Measurements from ENCODE around the gene SFRP5. TPM values are rescaled to one million over a fixed set of nuclear protein-coding genes. Genes with fewer than 3 reads are reported as not detected.

SFRP5 gene
- total RNA-seq, 2 experiments from 2014 or later = not detected

DNA sequence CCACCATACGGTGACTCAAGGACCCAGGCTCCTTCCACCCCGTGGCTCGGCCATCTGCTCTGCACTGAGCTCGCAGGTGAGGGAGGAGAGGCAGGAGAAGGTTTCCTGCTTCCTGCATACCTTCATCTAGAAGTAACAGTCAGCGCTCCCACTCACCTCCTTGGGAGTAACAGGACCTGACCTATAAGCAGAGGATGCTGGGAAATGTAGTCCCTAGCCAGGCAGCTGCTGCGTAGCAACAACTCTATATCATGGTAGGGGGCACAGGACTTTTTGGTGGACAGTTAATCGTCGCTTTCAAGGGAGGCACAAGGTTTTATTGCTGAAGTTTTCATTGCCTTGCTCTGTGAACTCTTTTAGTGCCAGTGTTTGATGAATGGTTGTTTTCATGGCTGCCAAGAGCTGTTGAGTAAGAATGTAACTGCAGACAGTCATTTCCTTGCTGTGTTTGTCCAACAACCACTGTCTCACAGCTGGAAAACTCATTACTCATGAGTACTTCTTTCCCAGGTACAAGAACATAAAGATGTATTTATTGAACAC is 45.1 kb downstream of the SFRP5 start:
- Mint-ChIP-seq H3K27ac (no peak overlapping the region), H3K4me3 (no peak overlapping the region), H3K4me1 (ENCODE audit: low read depth) (peaks cover 6% of the 10 kb centered on the region), H3K9me3 (no peaks in the 10 kb centered on the region), H3K27me3 (peaks cover 10% of the 10 kb centered on the region), H3K36me3 (no peaks in the 10 kb centered on the region)
- intact Hi-C loops (cut with micrococcal nuclease) = no loop called here
- ChIA-PET CTCF (interaction anchor here (0.9 to 16.8 kb wide), 5 partner anchors 8 to 50 kb away, joined by 3 to 588 read pairs (median 3); partner anchors contain the start of genes MARVELD1 and ZFYVE27), POLR2A (interaction anchor here (0.9 kb wide), 1 partner anchor 10 kb away, joined by 3 read pairs; the partner anchor contains the start of gene ZFYVE27)
- no peak for DNase-seq

DNA sequence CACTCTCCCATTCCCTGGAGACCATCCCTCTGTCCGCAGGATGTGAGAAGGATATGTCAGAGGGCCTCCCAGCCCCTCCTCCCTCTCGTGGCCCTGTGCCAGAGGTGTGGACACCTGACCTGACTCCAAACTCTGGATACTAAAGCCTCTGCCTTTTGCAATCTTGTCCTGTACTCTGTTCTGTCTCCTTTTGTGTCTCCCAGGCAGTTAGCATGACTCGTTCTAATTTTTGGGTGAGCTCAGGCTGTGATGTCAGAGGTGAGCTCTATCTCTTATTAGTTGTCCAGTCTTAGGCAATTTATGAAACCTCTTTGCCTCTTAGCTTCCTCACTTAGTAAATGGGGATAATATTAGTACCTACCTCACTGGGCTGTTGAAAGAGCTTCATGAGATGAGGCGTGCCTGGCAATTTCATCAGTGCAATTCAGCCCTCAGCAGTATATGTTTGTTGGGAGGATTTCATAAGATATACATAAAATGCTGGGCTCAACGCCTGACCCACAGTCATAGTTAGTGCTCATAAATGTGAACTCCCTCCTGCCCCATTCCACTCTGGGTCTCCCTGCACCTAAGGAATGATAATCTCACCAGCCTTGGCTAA is 47.4 kb downstream of the SFRP5 start:
- Mint-ChIP-seq H3K27me3 (peaks cover 10% of the 10 kb centered on the region), H3K36me3 (no peaks in the 10 kb centered on the region), H3K9me3 (no peaks in the 10 kb centered on the region), H3K4me1 (ENCODE audit: low read depth) (peaks cover 6% of the 10 kb centered on the region), H3K27ac (no peak overlapping the region), H3K4me3 (no peak overlapping the region)
- POLR2A ChIA-PET = interaction anchor here (0.7 to 1.3 kb wide), 3 partner anchors 11 to 12 kb away, joined by 3 to 4 read pairs (median 3); partner anchors contain the start of genes MARVELD1 and ZFYVE27
- DNase-seq = no peak
- CTCF ChIA-PET = interaction anchor here (1.2 to 16.8 kb wide), 4 partner anchors 8 to 40 kb away, joined by 3 to 588 read pairs (median 8); partner anchors contain the start of gene MARVELD1
- intact Hi-C loops (cut with micrococcal nuclease) = no loop called here

DNA sequence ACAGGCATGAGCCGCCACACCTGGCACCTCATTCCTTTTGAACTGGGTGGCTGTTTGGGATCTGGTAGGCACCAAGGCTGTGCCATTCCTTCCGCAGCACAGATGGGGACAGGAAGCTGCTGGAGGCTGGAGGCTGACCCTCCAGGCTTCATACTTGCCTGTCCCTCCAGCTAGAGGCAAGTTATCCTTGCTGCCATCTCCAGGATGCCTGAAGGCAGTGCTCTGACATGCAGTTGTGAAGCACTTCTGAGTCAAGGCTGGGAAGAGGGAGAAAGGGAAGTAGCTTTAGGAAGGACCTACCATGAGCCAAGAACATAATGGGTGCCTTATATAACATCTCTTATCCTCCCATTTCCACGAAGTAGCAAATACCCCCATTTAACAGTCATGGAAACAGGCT is 48.8 kb downstream of the SFRP5 start:
- Mint-ChIP-seq H3K4me3 (no peak overlapping the region), H3K27ac (no peak overlapping the region), H3K9me3 (no peaks in the 10 kb centered on the region), H3K4me1 (ENCODE audit: low read depth) (peaks cover 6% of the 10 kb centered on the region), H3K27me3 (peaks cover 4% of the 10 kb centered on the region), H3K36me3 (no peaks in the 10 kb centered on the region)
- ChIA-PET POLR2A (interaction anchor here (0.9 kb wide), 1 partner anchor 10 kb away, joined by 3 read pairs; no protein-coding TSS in a partner anchor), CTCF (interaction anchor here (2.5 to 16.8 kb wide), 2 partner anchors 9 to 12 kb away, joined by 10 to 588 read pairs; partner anchors contain the start of gene MARVELD1)
- DNase-seq = no peak
- intact Hi-C loops (cut with micrococcal nuclease) = no loop called here

DNA sequence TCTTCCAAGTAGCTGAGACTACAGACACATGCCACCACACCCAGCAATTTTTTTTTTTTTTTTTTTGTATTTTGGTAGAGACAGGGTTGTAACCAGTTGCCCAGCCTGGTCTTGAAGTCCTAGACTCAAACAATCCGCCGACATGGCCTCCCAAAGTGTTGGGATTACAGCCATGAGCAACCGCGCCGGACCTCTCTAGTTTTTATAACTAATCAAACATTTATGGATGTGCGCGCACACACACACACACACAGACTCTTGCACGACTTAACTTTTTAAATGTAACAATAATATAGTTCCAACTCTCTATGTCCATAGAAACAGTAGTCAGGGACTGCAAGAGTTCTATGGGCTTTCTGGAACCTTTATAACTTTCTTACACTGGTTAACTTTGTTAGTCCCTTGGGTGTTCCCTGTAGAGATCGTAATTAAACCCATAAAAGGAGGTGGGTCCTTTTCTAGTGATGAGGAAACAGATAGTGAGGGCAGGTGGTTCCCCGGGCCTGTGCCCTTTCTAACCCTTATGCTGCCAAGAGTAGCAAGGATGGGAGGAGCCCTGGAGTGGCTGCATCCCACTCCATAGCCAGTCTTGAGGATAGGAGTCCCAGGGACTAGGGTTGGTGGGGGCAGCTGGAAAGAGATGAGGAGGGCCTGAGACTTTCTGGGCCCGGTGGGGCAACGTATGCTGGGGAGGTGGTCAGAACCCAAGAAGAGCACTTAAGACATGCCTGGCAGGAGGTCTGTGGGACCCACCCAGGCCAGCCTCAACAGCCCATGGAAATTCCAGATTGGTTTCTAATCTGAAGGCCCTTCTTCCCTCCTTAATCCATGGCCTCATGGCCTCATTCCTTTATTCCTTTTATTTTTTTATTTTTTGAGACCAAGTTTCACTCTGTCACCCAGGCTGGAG is 49.7 kb downstream of the SFRP5 start:
- CTCF ChIA-PET = interaction anchor here (2.5 to 16.8 kb wide), 2 partner anchors 10 to 11 kb away, joined by 10 to 588 read pairs; partner anchors contain the start of gene MARVELD1
- DNase-seq = no peak
- Mint-ChIP-seq H3K4me1 (ENCODE audit: low read depth) (peaks cover 6% of the 10 kb centered on the region), H3K27me3 (peaks cover 4% of the 10 kb centered on the region), H3K36me3 (no peaks in the 10 kb centered on the region), H3K9me3 (no peaks in the 10 kb centered on the region), H3K27ac (no peak overlapping the region), H3K4me3 (no peak overlapping the region)
- intact Hi-C loops (cut with micrococcal nuclease) = no loop called here
- POLR2A ChIA-PET = no interaction called here

DNA sequence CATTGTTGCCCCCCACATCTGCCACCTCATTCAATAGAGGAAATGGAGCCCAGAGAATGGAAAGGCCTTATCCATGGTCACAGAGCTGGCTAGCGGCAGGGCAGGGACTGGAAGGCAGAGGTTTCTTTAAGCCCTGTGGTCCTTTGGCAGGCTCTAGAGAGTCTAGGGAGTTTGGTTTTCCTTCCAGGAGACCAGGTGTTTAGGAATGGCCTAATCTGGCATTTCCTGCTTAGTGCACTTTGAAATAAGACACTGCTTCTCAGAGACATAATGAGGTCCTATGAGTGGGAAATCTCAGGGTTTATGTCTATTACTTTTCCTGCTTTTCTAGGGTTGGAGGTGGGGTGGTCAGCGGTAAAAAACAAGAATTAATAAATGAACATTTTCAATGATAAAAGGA is 52.2 kb downstream of the SFRP5 start:
- Mint-ChIP-seq H3K9me3 (no peaks in the 10 kb centered on the region), H3K27ac (no peak overlapping the region), H3K36me3 (no peaks in the 10 kb centered on the region), H3K4me1 (ENCODE audit: low read depth) (no peaks in the 10 kb centered on the region), H3K27me3 (no peaks in the 10 kb centered on the region), H3K4me3 (no peak overlapping the region)
- no peak for DNase-seq
- intact Hi-C loops (cut with micrococcal nuclease) = no loop called here
- CTCF ChIA-PET = interaction anchor here (1.1 to 20.3 kb wide), 3 partner anchors 9 to 18 kb away, joined by 4 to 588 read pairs (median 14); partner anchors contain the start of gene ZFYVE27
- POLR2A ChIA-PET = no interaction called here

DNA sequence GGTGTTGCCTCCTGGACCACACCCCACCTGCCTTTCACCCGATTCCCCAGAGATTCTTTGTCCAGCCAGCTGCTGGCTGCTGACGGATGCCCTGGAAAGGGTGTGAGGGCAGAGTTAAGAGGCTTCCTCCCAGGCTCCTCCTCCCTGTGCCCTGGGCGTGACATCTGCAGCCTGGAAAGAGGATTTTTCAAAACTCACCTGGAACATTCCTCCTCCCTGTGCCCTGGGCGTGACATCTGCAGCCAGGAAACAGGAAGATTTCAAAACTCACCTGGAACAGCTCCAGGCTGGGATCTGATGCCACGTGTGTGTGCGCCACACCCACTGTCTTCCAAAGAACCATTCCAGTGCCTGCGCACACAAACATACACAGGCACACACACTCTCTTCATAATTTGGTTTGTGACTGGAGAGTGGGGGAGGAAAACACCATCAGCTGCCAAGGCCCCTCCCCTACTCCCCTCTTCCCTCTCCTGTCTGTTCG is 53.1 kb downstream of the SFRP5 start:
- no peak overlapping the region for H3K27ac Mint-ChIP-seq
- peaks cover 2% of the 10 kb centered on the region for H3K4me1 Mint-ChIP-seq (ENCODE audit: low read depth)
- no peaks in the 10 kb centered on the region for H3K27me3 Mint-ChIP-seq
- ChIA-PET CTCF (interaction anchor here (1.1 to 20.3 kb wide), 4 partner anchors 9 to 42 kb away, joined by 3 to 588 read pairs (median 9); partner anchors contain the start of gene ZFYVE27), POLR2A (no interaction called here)
- intact Hi-C loops (cut with micrococcal nuclease) = no loop called here
- H3K4me3 Mint-ChIP-seq = no peak overlapping the region
- no peaks in the 10 kb centered on the region for H3K36me3 Mint-ChIP-seq
- H3K9me3 Mint-ChIP-seq = no peaks in the 10 kb centered on the region
- DNase-seq = no peak

DNA sequence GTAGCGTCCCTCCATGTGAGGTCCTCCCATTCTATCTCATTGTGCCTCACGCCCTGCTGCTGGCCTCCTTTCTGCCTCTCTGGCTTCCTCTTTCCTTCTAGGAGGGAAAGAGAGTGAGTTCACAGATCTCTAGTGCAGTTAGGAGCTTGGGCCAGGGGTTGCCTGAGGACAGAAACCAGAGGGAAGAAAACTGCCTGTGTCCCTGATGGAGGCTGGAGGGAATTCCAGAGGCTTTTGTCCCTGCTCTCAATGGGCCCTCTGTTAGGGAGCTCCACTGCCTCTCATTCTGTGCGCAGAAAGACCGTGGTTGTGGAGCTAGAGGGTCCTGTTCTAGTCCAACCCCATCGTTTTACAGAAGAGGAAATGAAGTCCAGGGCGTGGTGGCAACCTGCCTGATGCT is 53.6 kb downstream of the SFRP5 start:
- POLR2A ChIA-PET = no interaction called here
- CTCF ChIA-PET = interaction anchor here (1.2 to 20.3 kb wide), 3 partner anchors 9 to 41 kb away, joined by 3 to 588 read pairs (median 14); partner anchors contain the start of gene ZFYVE27
- peaks cover 2% of the 10 kb centered on the region for H3K4me1 Mint-ChIP-seq (ENCODE audit: low read depth)
- intact Hi-C loops (cut with micrococcal nuclease) = no loop called here
- H3K27ac Mint-ChIP-seq = no peak overlapping the region
- no peaks in the 10 kb centered on the region for H3K27me3 Mint-ChIP-seq
- no peak for DNase-seq
- H3K9me3 Mint-ChIP-seq = no peaks in the 10 kb centered on the region
- H3K4me3 Mint-ChIP-seq = no peak overlapping the region
- no peaks in the 10 kb centered on the region for H3K36me3 Mint-ChIP-seq

DNA sequence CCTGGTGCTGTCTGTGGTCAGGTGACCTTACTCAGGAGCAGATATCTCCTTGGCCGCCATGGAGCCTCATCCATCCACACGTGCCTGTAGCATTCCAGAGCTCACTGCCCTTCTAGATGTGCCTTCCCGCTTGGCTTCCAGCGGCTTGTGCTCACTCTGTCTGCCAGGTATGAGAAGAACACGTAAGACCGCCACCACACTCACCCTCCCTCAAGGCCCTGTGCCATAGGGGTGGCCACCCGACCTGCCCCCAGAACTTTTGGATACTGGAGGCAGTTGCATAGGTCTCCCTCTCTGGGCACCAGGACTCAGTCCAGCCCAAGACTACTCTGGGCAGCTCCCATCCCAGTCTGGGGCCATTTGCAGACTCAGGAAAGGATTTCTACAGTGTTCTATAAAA is 54.2 kb downstream of the SFRP5 start:
- Mint-ChIP-seq H3K27ac (no peak overlapping the region), H3K4me1 (ENCODE audit: low read depth) (peaks cover 7% of the 10 kb centered on the region), H3K9me3 (no peaks in the 10 kb centered on the region), H3K36me3 (no peaks in the 10 kb centered on the region), H3K4me3 (no peak overlapping the region), H3K27me3 (no peaks in the 10 kb centered on the region)
- no peak for DNase-seq
- intact Hi-C loops (cut with micrococcal nuclease) = no loop called here
- POLR2A ChIA-PET = no interaction called here
- CTCF ChIA-PET = interaction anchor here (1.2 to 20.3 kb wide), 4 partner anchors 8 to 41 kb away, joined by 3 to 588 read pairs (median 13); partner anchors contain the start of gene ZFYVE27

Other genes with a start within 250 kb of the SFRP5 start
- not detected for gene ANKRD2, start 199.2 kb downstream of the SFRP5 start, total RNA-seq
- not detected for gene HOGA1, start 187.6 kb downstream of the SFRP5 start, total RNA-seq
- gene C10orf62, start 182.3 kb downstream of the SFRP5 start, total RNA-seq = not detected
- 1 to 10 TPM; 5.3 to 6.5 TPM for gene MORN4, start 138.5 kb downstream of the SFRP5 start, total RNA-seq
- 10 to 100 TPM; 13.1 to 13.2 TPM for gene PI4K2A, start 131.3 kb downstream of the SFRP5 start, total RNA-seq
- 1 to 10 TPM; 1.7 to 2.1 TPM for gene AVPI1, start 84.8 kb downstream of the SFRP5 start, total RNA-seq
- gene MARVELD1, start 58.3 kb downstream of the SFRP5 start, total RNA-seq = 1 to 10 TPM; 2.9 to 4.0 TPM
- 10 to 100 TPM; 20.9 to 22.8 TPM for gene ZFYVE27, start 34.9 kb downstream of the SFRP5 start, total RNA-seq
- under 1 TPM; 0.86 to 0.87 TPM for gene GOLGA7B, start 77.8 kb upstream of the SFRP5 start, total RNA-seq